Trophoblast cell (in vitro differentiated cells and primary cell): ENCODE data around the gene HRK.

Experiments used
- DNase-seq, 2 donors: peaks; one replicate each; pipeline ENCODE4 v3.0.0-alpha.2; 2016
- H2AFZ ChIP-seq: 2 replicates; pipeline ENCODE4 v1.6.1; 2013; ENCODE audit warnings: low read length, moderate library complexity, mild to moderate bottlenecking; ENCODE audit not compliant: insufficient read depth, poor library complexity
- H2AK5ac ChIP-seq: 2 replicates; pipeline ENCODE4 v1.6.1; 2013; ENCODE audit warnings: mild to moderate bottlenecking, low read length
- H2BK120ac ChIP-seq: 2 replicates; pipeline ENCODE4 v1.6.1; 2013; ENCODE audit warnings: low read length, mild to moderate bottlenecking, moderate library complexity; ENCODE audit not compliant: insufficient read depth, poor library complexity
- H2BK12ac ChIP-seq: 2 replicates; pipeline ENCODE4 v1.6.1; 2013; ENCODE audit warnings: mild to moderate bottlenecking, low read length, moderate library complexity
- H2BK5ac ChIP-seq: 2 replicates; pipeline ENCODE4 v1.6.1; 2013; ENCODE audit warnings: low read length, low read depth, moderate library complexity, mild to moderate bottlenecking; ENCODE audit not compliant: poor library complexity
- H3K14ac ChIP-seq: 2 replicates; pipeline ENCODE4 v1.6.1; 2013; ENCODE audit warnings: mild to moderate bottlenecking, low read length
- H3K18ac ChIP-seq: 2 replicates; pipeline ENCODE4 v1.6.1; 2013; ENCODE audit warnings: mild to moderate bottlenecking, low read length
- H3K23ac ChIP-seq: 2 replicates; pipeline ENCODE4 v1.6.1; 2013; ENCODE audit warnings: low read length
- H3K27ac ChIP-seq: 2 replicates; pipeline ENCODE4 v1.5.1; 2013; ENCODE audit warnings: low read depth, mild to moderate bottlenecking, inconsistent platforms, low read length, moderate library complexity
- H3K27me3 ChIP-seq: 2 replicates; pipeline ENCODE4 v1.6.1; 2013; ENCODE audit warnings: inconsistent platforms, mild to moderate bottlenecking, low read length, moderate library complexity; ENCODE audit not compliant: insufficient read depth
- H3K36me3 ChIP-seq, 2 experiments: 1 replicate in 1 of 2; 2 replicates in 1 of 2; pipeline ENCODE4 v1.6.1; 2013; ENCODE audit warnings: low read length in 2 of 2, mild to moderate bottlenecking in 2 of 2, moderate library complexity in 1 of 2; ENCODE audit not compliant: insufficient read depth in 2 of 2, control insufficient read depth in 1 of 2
- H3K4ac ChIP-seq: 2 replicates; pipeline ENCODE4 v1.6.1; 2013; ENCODE audit warnings: low read depth, mild to moderate bottlenecking, low read length, moderate library complexity
- H3K4me1 ChIP-seq, 2 experiments: 1 replicate in 1 of 2; 2 replicates in 1 of 2; pipeline ENCODE4 v1.6.1; 2013; ENCODE audit warnings: low read length in 2 of 2, mild to moderate bottlenecking in 2 of 2, moderate library complexity in 1 of 2; ENCODE audit not compliant: insufficient read depth in 2 of 2, control insufficient read depth in 1 of 2
- H3K4me2 ChIP-seq: 2 replicates; pipeline ENCODE4 v1.6.1; 2013; ENCODE audit warnings: inconsistent platforms, mild to moderate bottlenecking, low read length, moderate library complexity
- H3K4me3 ChIP-seq: 2 replicates; pipeline ENCODE4 v1.5.1; 2013; ENCODE audit warnings: mild to moderate bottlenecking, low read depth, low read length, inconsistent platforms
- H3K79me1 ChIP-seq: one replicate; pipeline ENCODE4 v1.6.1; 2013; ENCODE audit warnings: low read length
- H3K79me2 ChIP-seq: 2 replicates; pipeline ENCODE4 v1.6.1; 2013; ENCODE audit warnings: low read length, mild to moderate bottlenecking; ENCODE audit not compliant: control insufficient read depth, insufficient read depth, poor library complexity
- H3K9ac ChIP-seq: 2 replicates; pipeline ENCODE4 v1.6.1; 2013; ENCODE audit warnings: mild to moderate bottlenecking, low read length
- H3K9me3 ChIP-seq: 2 replicates; pipeline ENCODE4 v1.6.1; 2013; ENCODE audit warnings: low read depth, mild to moderate bottlenecking, control low read depth, inconsistent platforms, low read length; ENCODE audit not compliant: insufficient read depth
- H4K12ac ChIP-seq: 2 replicates; pipeline ENCODE4 v1.6.1; 2013; ENCODE audit warnings: low read depth, mild to moderate bottlenecking, low read length, moderate library complexity
- H4K8ac ChIP-seq: 2 replicates; pipeline ENCODE4 v1.6.1; 2013; ENCODE audit warnings: low read depth, mild to moderate bottlenecking, low read length, moderate library complexity
- H4K91ac ChIP-seq: one replicate; pipeline ENCODE4 v1.6.1; 2013; ENCODE audit warnings: low read depth, mild to moderate bottlenecking, low read length, moderate library complexity
- WGBS: extraction: QIAGEN DNeasy Blood & Tissue Kit; methylation state at CpG from one replicate; pipeline ENCODE4 v1.1.7; 2013; ENCODE audit warnings: missing lambda C conversion rate; ENCODE audit not compliant: insufficient read length, insufficient coverage; ENCODE audit errors: extremely low coverage; 5-methylcytosine and 5-hydroxymethylcytosine counted together

Gene HRK

GRCh38 chr12:116839287-116839830, 41.9 kb downstream of the HRK start:
- H3K4me3 ChIP-seq: no peak overlapping the region
- H3K23ac ChIP-seq: no peak overlapping the region
- no peak overlapping the region for H3K4ac ChIP-seq
- 100% methylated on average over 1 of the region's 3 CpGs for WGBS
- H2BK5ac ChIP-seq: no peak overlapping the region
- H3K4me1 ChIP-seq: no peaks in the 10 kb centered on the region
- no peak overlapping the region for H4K12ac ChIP-seq
- no peak overlapping the region for H2BK12ac ChIP-seq
- H3K36me3 ChIP-seq: no peaks in the 10 kb centered on the region
- no peak overlapping the region for H3K14ac ChIP-seq
- H2AFZ ChIP-seq: no peak overlapping the region
- DNase-seq: no peak
- no peaks in the 10 kb centered on the region for H3K79me1 ChIP-seq
- H3K27ac ChIP-seq: no peak overlapping the region
- no peaks in the 10 kb centered on the region for H3K27me3 ChIP-seq
- H3K9me3 ChIP-seq: no peaks in the 10 kb centered on the region
- no peaks in the 10 kb centered on the region for H3K79me2 ChIP-seq
- H3K4me2 ChIP-seq: no peak overlapping the region
- no peak overlapping the region for H3K9ac ChIP-seq
- no peak overlapping the region for H3K18ac ChIP-seq
- no peak overlapping the region for H4K91ac ChIP-seq
- H2BK120ac ChIP-seq: no peak overlapping the region
- no peak overlapping the region for H2AK5ac ChIP-seq
- H4K8ac ChIP-seq: no peak overlapping the region

- Histone ChIP-seq H3K4me2 (no peak overlapping the region), H3K14ac (no peak overlapping the region), H2AK5ac (no peak overlapping the region), H3K79me2 (no peaks in the 10 kb centered on the region), H2AFZ (no peak overlapping the region), H3K27me3 (no peaks in the 10 kb centered on the region), H3K4me3 (no peak overlapping the region), H3K4ac (no peak overlapping the region), H4K91ac (no peak overlapping the region), H3K18ac (no peak overlapping the region), H3K79me1 (no peaks in the 10 kb centered on the region), H3K23ac (no peak overlapping the region), H3K9me3 (no peaks in the 10 kb centered on the region), H3K9ac (no peak overlapping the region), H4K8ac (no peak overlapping the region), H3K36me3 (no peaks in the 10 kb centered on the region), H2BK120ac (no peak overlapping the region), H4K12ac (no peak overlapping the region), H2BK5ac (no peak overlapping the region), H3K4me1 (no peaks in the 10 kb centered on the region), H3K27ac (no peak overlapping the region), H2BK12ac (no peak overlapping the region)
- WGBS: no CpG with 5 or more reads among the region's 4 CpGs
- no peak for DNase-seq
Observed at GRCh38 chr12:116838365-116838764, 42.9 kb downstream of the HRK start.

GRCh38 chr12:116837097-116837496, 44.1 kb downstream of the HRK start:
- Histone ChIP-seq H3K4me1 (no peaks in the 10 kb centered on the region), H3K14ac (no peak overlapping the region), H2BK5ac (no peak overlapping the region), H3K9ac (no peak overlapping the region), H3K23ac (no peak overlapping the region), H4K8ac (no peak overlapping the region), H3K36me3 (no peaks in the 10 kb centered on the region), H3K18ac (no peak overlapping the region), H3K79me2 (no peaks in the 10 kb centered on the region), H2BK120ac (no peak overlapping the region), H2AK5ac (no peak overlapping the region), H3K79me1 (no peaks in the 10 kb centered on the region), H4K12ac (no peak overlapping the region), H3K4ac (no peak overlapping the region), H2BK12ac (no peak overlapping the region), H3K4me3 (no peak overlapping the region), H2AFZ (no peak overlapping the region), H3K4me2 (no peak overlapping the region), H3K9me3 (no peaks in the 10 kb centered on the region), H3K27ac (no peak overlapping the region), H4K91ac (no peak overlapping the region), H3K27me3 (no peaks in the 10 kb centered on the region)
- DNase-seq: no peak
- no CpG with 5 or more reads among the region's 9 CpGs for WGBS

GRCh38 chr12:116835484-116835883, 45.8 kb downstream of the HRK start:
- Histone ChIP-seq H4K8ac (no peak overlapping the region), H4K91ac (no peak overlapping the region), H3K4me1 (no peaks in the 10 kb centered on the region), H3K9me3 (no peaks in the 10 kb centered on the region), H2AFZ (no peak overlapping the region), H3K79me1 (no peaks in the 10 kb centered on the region), H3K9ac (no peak overlapping the region), H2BK12ac (no peak overlapping the region), H3K27ac (no peak overlapping the region), H4K12ac (no peak overlapping the region), H3K23ac (no peak overlapping the region), H2AK5ac (no peak overlapping the region), H3K4ac (no peak overlapping the region), H3K79me2 (no peaks in the 10 kb centered on the region), H2BK5ac (no peak overlapping the region), H3K36me3 (no peaks in the 10 kb centered on the region), H2BK120ac (no peak overlapping the region), H3K4me2 (no peak overlapping the region), H3K18ac (no peak overlapping the region), H3K14ac (no peak overlapping the region), H3K4me3 (no peak overlapping the region), H3K27me3 (no peaks in the 10 kb centered on the region)
- WGBS: no CpG with 5 or more reads among the region's 1 CpG
- DNase-seq: no peak
